ENCODE results near the gene ERFL. TPM values are rescaled to one million over a fixed set of nuclear protein-coding genes. Genes with fewer than 3 reads are reported as not detected.

The ERFL gene
- total RNA-seq, 1 donor from 2014 or later = not detected

- no peak for ATAC-seq
Observed at GRCh38 chr19:41895745-41896580, 32.3 kb downstream of the ERFL start.

- ATAC-seq = no peak
Observed at GRCh38 chr19:41894350-41894749, 33.9 kb downstream of the ERFL start.

- ATAC-seq = no peak
Observed at GRCh38 chr19:41893899-41894298, 34.4 kb downstream of the ERFL start.

- ATAC-seq = no peak
Observed at GRCh38 chr19:41892173-41892902, 35.9 kb downstream of the ERFL start.

- ATAC-seq = no peak
Observed at GRCh38 chr19:41890936-41891335, 37.3 kb downstream of the ERFL start.

GRCh38 chr19:41889896-41890295 lies 38.4 kb downstream of the ERFL start:
- no peak for ATAC-seq

GRCh38 chr19:41888926-41889325 lies 39.3 kb downstream of the ERFL start:
- ATAC-seq = no peak

- peak; percentile 8 for ATAC-seq
Observed at GRCh38 chr19:41887711-41888382, 40.4 kb downstream of the ERFL start.

- no peak for ATAC-seq
Observed at GRCh38 chr19:41886761-41887710, 41.2 kb downstream of the ERFL start.

GRCh38 chr19:41883821-41884733 lies 44.2 kb downstream of the ERFL start:
- ATAC-seq = peak; percentile 92

GRCh38 chr19:41883463-41883820 lies 44.8 kb downstream of the ERFL start:
- ATAC-seq = peak; percentile 1

- peak; percentile 6 for ATAC-seq
Observed at GRCh38 chr19:41882568-41883462, 45.4 kb downstream of the ERFL start, which contains the start of gene ARHGEF1. Gene ARHGEF1 (plus strand): TSS chr19:41883184. CDS start chr19:41888083, 4,899 bp downstream.

GRCh38 chr19:41880329-41880708 lies 47.9 kb downstream of the ERFL start:
- no peak for ATAC-seq

- no peak for ATAC-seq
Observed at GRCh38 chr19:41879670-41880328, 48.5 kb downstream of the ERFL start.

- no peak for ATAC-seq
Observed at GRCh38 chr19:41879080-41879479, 49.2 kb downstream of the ERFL start.

GRCh38 chr19:41877916-41878905 lies 50.0 kb downstream of the ERFL start:
- ATAC-seq = no peak

- ATAC-seq = peak; percentile 40
Observed at GRCh38 chr19:41876847-41877832, 51.1 kb downstream of the ERFL start, which contains the start of gene CD79A. Gene CD79A (plus strand): TSS chr19:41877279. CDS start chr19:41877305, 26 bp downstream.
